Small intestine (tissue), 7 donors: ENCODE measurements around the gene THAP11. TPM values are rescaled to one million over a fixed set of nuclear protein-coding genes. Genes with fewer than 3 reads are reported as not detected.

Experiments
- DNase-seq, 2 donors: peaks; one replicate each; pipeline versions ENCODE4 v3.0.0 to v3.0.0-alpha.2; 2013
- FAIRE-seq: peaks from 2 replicates; lab custom pipeline; 2012; peaks lifted over from hg19 to GRCh38; lab: Jason Lieb, UNC
- H3K27ac ChIP-seq, 3 donors: one replicate each; pipeline ENCODE4 v1.5.1; 2013; ENCODE audit warnings: low read length in 2 of 3, mild to moderate bottlenecking in 2 of 3, control low read depth in 1 of 3, inconsistent platforms in 1 of 3, low read depth in 1 of 3, moderate library complexity in 1 of 3
- H3K27me3 ChIP-seq, 3 donors: one replicate each; pipeline ENCODE4 v1.6.1; 2013; ENCODE audit warnings: low read length in 3 of 3, inconsistent platforms in 1 of 3; ENCODE audit not compliant: control insufficient read depth in 3 of 3, insufficient read depth in 3 of 3
- H3K36me3 ChIP-seq, 3 donors: one replicate each; pipeline ENCODE4 v1.6.1; 2013; ENCODE audit warnings: low read length in 3 of 3, inconsistent platforms in 1 of 3, low read depth in 1 of 3, mild to moderate bottlenecking in 1 of 3, moderate library complexity in 1 of 3; ENCODE audit not compliant: control insufficient read depth in 3 of 3, insufficient read depth in 2 of 3
- H3K4me1 ChIP-seq, 3 donors: one replicate each; pipeline ENCODE4 v1.6.1; 2013; ENCODE audit warnings: low read length in 2 of 3, inconsistent platforms in 1 of 3, low read depth in 1 of 3, mild to moderate bottlenecking in 1 of 3, moderate library complexity in 1 of 3; ENCODE audit not compliant: control insufficient read depth in 3 of 3, insufficient read depth in 2 of 3
- H3K4me3 ChIP-seq, 3 donors: one replicate each; pipeline ENCODE4 v1.5.1; 2013; ENCODE audit warnings: low read length in 3 of 3, control low read depth in 1 of 3, inconsistent platforms in 1 of 3, low read depth in 1 of 3, mild to moderate bottlenecking in 1 of 3, moderate library complexity in 1 of 3
- H3K9me3 ChIP-seq, 2 donors: one replicate each; pipeline ENCODE4 v1.6.1; 2013; ENCODE audit warnings: low read depth in 1 of 2, low read length in 1 of 2; ENCODE audit not compliant: control insufficient read depth in 2 of 2, insufficient read depth in 1 of 2
- WGBS, 3 donors: extraction: QIAGEN DNeasy Blood & Tissue Kit; methylation state at CpG; one replicate each; pipeline ENCODE4 v1.1.7; 2013; 5-methylcytosine and 5-hydroxymethylcytosine counted together
- polyA plus RNA-seq, 4 donors: library from polyadenylated mRNA; stranded (reverse) in 3 of 4; unstranded in 1 of 4; fragments of 200-250 nt in 3 of 4; fragments of 120-200 nt in 1 of 4; gene quantifications; one replicate each; pipeline versions ENCODE4 v1.2.1 to v1.2.3, GENCODE V29; 2013
- donor health status: healthy with polysubstance abuse.
- donor health status: control.
- donor health status: control.
- donor health status: Bipolar disorder and iron deficiency.
- donor health status: healthy.

The THAP11 gene
- polyA plus RNA-seq, 4 donors = 15.0 to 25.0 (median 19.2) TPM

- Histone ChIP-seq H3K4me3 (no peak overlapping the region), H3K36me3 (peaks cover 22 to 100% (median 46%) of the 10 kb centered on the region in 3 donors), H3K4me1 (peaks cover 0 to 24% (median 0%) of the 10 kb centered on the region in 3 donors), H3K27ac (no peak overlapping the region), H3K27me3 (no peaks in the 10 kb centered on the region), H3K9me3 (no peaks in the 10 kb centered on the region)
- FAIRE-seq (no peak), DNase-seq (no peak)
- 93 to 95% (median 95%) methylated on average over 13 of the region's 13 CpGs for WGBS, 3 donors
Observed at GRCh38 chr16:67880584-67880983, 38.5 kb downstream of the THAP11 start.

- no peak for DNase-seq
- H3K4me3 ChIP-seq = no peak overlapping the region
- H3K4me1 ChIP-seq = peaks cover 0 to 24% (median 0%) of the 10 kb centered on the region in 3 donors
- peaks cover 22 to 100% (median 46%) of the 10 kb centered on the region in 3 donors for H3K36me3 ChIP-seq
- peak overlapping the region in 1 of 3 donors; percentile 82 for H3K27ac ChIP-seq
- H3K27me3 ChIP-seq = no peaks in the 10 kb centered on the region
- FAIRE-seq = no peak
- WGBS, 3 donors = 92 to 94% (median 93%) methylated on average over 21 of the region's 21 CpGs
- H3K9me3 ChIP-seq = no peaks in the 10 kb centered on the region
Observed at GRCh38 chr16:67881621-67882161, 39.6 kb downstream of the THAP11 start.

GRCh38 chr16:67882374-67883145 is 40.4 kb downstream of the THAP11 start:
- DNase-seq (no peak), FAIRE-seq (no peak)
- WGBS, 3 donors = 74 to 83% (median 82%) methylated on average over 18 of the region's 18 CpGs
- H3K36me3 ChIP-seq = peaks cover 22 to 96% (median 46%) of the 10 kb centered on the region in 3 donors
- no peak overlapping the region for H3K4me3 ChIP-seq
- H3K27me3 ChIP-seq = no peaks in the 10 kb centered on the region
- H3K9me3 ChIP-seq = no peaks in the 10 kb centered on the region
- peaks cover 0 to 24% (median 0%) of the 10 kb centered on the region in 3 donors for H3K4me1 ChIP-seq
- H3K27ac ChIP-seq = peak overlapping the region in 2 of 3 donors; percentile 32 to 82

GRCh38 chr16:67883146-67883871 is 41.2 kb downstream of the THAP11 start:
- Histone ChIP-seq H3K27ac (peak overlapping the region; percentile 36 to 82 (median 62)), H3K9me3 (no peaks in the 10 kb centered on the region), H3K4me1 (peaks cover 0 to 24% (median 0%) of the 10 kb centered on the region in 3 donors), H3K27me3 (no peaks in the 10 kb centered on the region), H3K36me3 (peaks cover 17 to 90% (median 40%) of the 10 kb centered on the region in 3 donors), H3K4me3 (no peak overlapping the region)
- 44 to 62% (median 56%) methylated on average over 5 to 6 of the region's 6 CpGs for WGBS, 3 donors
- no peak for FAIRE-seq
- DNase-seq = peak; percentile 85 to 87

GRCh38 chr16:67883872-67884261 is 41.7 kb downstream of the THAP11 start:
- H3K27me3 ChIP-seq = no peaks in the 10 kb centered on the region
- no peak overlapping the region for H3K4me3 ChIP-seq
- DNase-seq (peak; percentile 54 to 73), FAIRE-seq (no peak)
- no peaks in the 10 kb centered on the region for H3K9me3 ChIP-seq
- peak overlapping the region in 2 of 3 donors; percentile 36 to 82 for H3K27ac ChIP-seq
- 53 to 60% (median 54%) methylated on average over 11 of the region's 11 CpGs for WGBS, 3 donors
- peaks cover 17 to 87% (median 35%) of the 10 kb centered on the region in 3 donors for H3K36me3 ChIP-seq
- H3K4me1 ChIP-seq = peaks cover 0 to 24% (median 0%) of the 10 kb centered on the region in 3 donors

GRCh38 chr16:67884684-67885083 is 42.6 kb downstream of the THAP11 start, which contains the start of gene NRN1L:
TSS of gene NRN1L (plus strand) at chr16:67884885. CDS start at chr16:67884904, 19 bp downstream.
- peaks cover 0 to 24% (median 0%) of the 10 kb centered on the region in 3 donors for H3K4me1 ChIP-seq
- peak within 1 kb of the TSS in 2 of 3 donors; percentile 36 to 82 for H3K27ac ChIP-seq
- H3K36me3 ChIP-seq = peaks cover 9 to 79% (median 28%) of the 10 kb centered on the region in 3 donors
- no peaks in the 10 kb centered on the region for H3K9me3 ChIP-seq
- WGBS, 3 donors = 53 to 73% (median 61%) methylated on average over 22 of the region's 22 CpGs
- H3K27me3 ChIP-seq = no peaks in the 10 kb centered on the region
- no peak within 1 kb of the TSS for H3K4me3 ChIP-seq
- FAIRE-seq = no peak
- peak; percentile 31 to 57 for DNase-seq

GRCh38 chr16:67885545-67885944 is 43.4 kb downstream of the THAP11 start:
- Histone ChIP-seq H3K4me3 (no peak overlapping the region), H3K9me3 (no peaks in the 10 kb centered on the region), H3K27me3 (no peaks in the 10 kb centered on the region), H3K4me1 (peaks cover 0 to 24% (median 0%) of the 10 kb centered on the region in 3 donors), H3K27ac (no peak overlapping the region), H3K36me3 (peaks cover 8 to 70% (median 21%) of the 10 kb centered on the region in 3 donors)
- DNase-seq (no peak), FAIRE-seq (no peak)
- WGBS, 3 donors = 94 to 98% (median 96%) methylated on average over 10 to 12 of the region's 12 CpGs

GRCh38 chr16:67885976-67886375 is 43.9 kb downstream of the THAP11 start:
- H3K4me3 ChIP-seq = no peak overlapping the region
- whole genome bisulfite sequencing, 3 donors = 94 to 97% (median 94%) methylated on average over 19 of the region's 19 CpGs
- H3K27me3 ChIP-seq = no peaks in the 10 kb centered on the region
- H3K4me1 ChIP-seq = peaks cover 0 to 24% (median 0%) of the 10 kb centered on the region in 3 donors
- H3K9me3 ChIP-seq = no peaks in the 10 kb centered on the region
- no peak for FAIRE-seq
- H3K27ac ChIP-seq = no peak overlapping the region
- no peak for DNase-seq
- peaks cover 8 to 66% (median 18%) of the 10 kb centered on the region in 3 donors for H3K36me3 ChIP-seq
